Natural killer cell (primary cell): ENCODE data around the gene TTLL12. TPM values are rescaled to one million over a fixed set of nuclear protein-coding genes. Genes with fewer than 3 reads are reported as not detected.

Experiments used
- ATAC-seq, 3 donors: fragments of 150-1000 bp in 2 of 3; fragments of 200-7000 bp in 1 of 3; cut with Tn5 transposase; 1 replicate in 1 of 3; 2 replicates in 2 of 3; pipeline ENCODE4 v1.10.0; 2021; ENCODE audit warnings: mild to moderate bottlenecking in 2 of 3, moderate library complexity in 2 of 3
- DNase-seq, 2 donors: peaks; one replicate each; pipeline versions ENCODE4 v3.0.0 to v3.0.0-alpha.2; 2013 to 2021; ENCODE audit warnings: mixed read lengths in 1 of 2
- H3K27ac ChIP-seq: one replicate; pipeline ENCODE4 v1.5.1; 2013; ENCODE audit warnings: mild to moderate bottlenecking, low read length
- H3K27me3 ChIP-seq: one replicate; pipeline ENCODE4 v1.6.1; 2013; ENCODE audit warnings: low read length; ENCODE audit not compliant: control insufficient read depth, insufficient read depth
- H3K36me3 ChIP-seq: one replicate; pipeline ENCODE4 v1.6.1; 2013; ENCODE audit warnings: low read length; ENCODE audit not compliant: control insufficient read depth, insufficient read depth
- H3K4me1 ChIP-seq: one replicate; pipeline ENCODE4 v1.6.1; 2013; ENCODE audit warnings: low read length; ENCODE audit not compliant: control insufficient read depth, insufficient read depth
- H3K4me3 ChIP-seq: one replicate; pipeline ENCODE4 v1.5.1; 2013; ENCODE audit warnings: low read length
- H3K9me3 ChIP-seq: one replicate; pipeline ENCODE4 v1.6.1; 2013; ENCODE audit warnings: low read length; ENCODE audit not compliant: control insufficient read depth, insufficient read depth
- H3K27ac Mint-ChIP-seq, 2 donors: one replicate each; pipeline ENCODE4 v1.8.0; 2022; ENCODE audit warnings: mild to moderate bottlenecking in 2 of 2, mixed read lengths in 2 of 2, moderate library complexity in 1 of 2
- H3K27me3 Mint-ChIP-seq, 2 donors: one replicate each; pipeline ENCODE4 v1.8.0; 2022; ENCODE audit warnings: low read depth in 2 of 2, mixed read lengths in 2 of 2
- H3K36me3 Mint-ChIP-seq: one replicate; pipeline ENCODE4 v1.8.0; 2022; ENCODE audit warnings: mixed read lengths
- H3K4me1 Mint-ChIP-seq, 2 donors: one replicate each; pipeline ENCODE4 v1.8.0; 2022; ENCODE audit warnings: mixed read lengths in 2 of 2
- H3K4me3 Mint-ChIP-seq: one replicate; pipeline ENCODE4 v1.8.0; 2022; ENCODE audit warnings: mild to moderate bottlenecking, moderate library complexity, mixed read lengths
- H3K9me3 Mint-ChIP-seq, 2 donors: one replicate each; pipeline ENCODE4 v1.8.0; 2022; ENCODE audit warnings: mixed read lengths in 2 of 2
- WGBS: methylation state at CpG from one replicate; pipeline ENCODE4 v1.1.7; 2013; ENCODE audit warnings: missing lambda C conversion rate; ENCODE audit not compliant: insufficient coverage; 5-methylcytosine and 5-hydroxymethylcytosine counted together
- intact Hi-C: fragments of 100-400 bp; cut with micrococcal nuclease; formaldehyde crosslinking; loops from one replicate; pipeline ENCODE4 v1.14.2; 2022
- total RNA-seq, 4 donors: library from RNA; stranded (reverse); fragments of 120-200 nt in 1 of 4; gene quantifications; one replicate each; pipeline versions ENCODE4 v1.2.3 to v1.2.4, GENCODE V29; 2013 to 2022
- TF ChIP-seq, protein P1 (sequence below): fragments of 200-600 bp; IDR thresholded peaks from one replicate; pipeline ENCODE4 v1.8.0; 2022; ENCODE audit warnings: antibody characterized with exemption

TTLL12 gene
- total RNA-seq, 3 donors from 2014 or later (not counting 1 experiment from before 2014, with no cell fraction given), result 9.3 to 15.5 (median 13.7) TPM

DNA sequence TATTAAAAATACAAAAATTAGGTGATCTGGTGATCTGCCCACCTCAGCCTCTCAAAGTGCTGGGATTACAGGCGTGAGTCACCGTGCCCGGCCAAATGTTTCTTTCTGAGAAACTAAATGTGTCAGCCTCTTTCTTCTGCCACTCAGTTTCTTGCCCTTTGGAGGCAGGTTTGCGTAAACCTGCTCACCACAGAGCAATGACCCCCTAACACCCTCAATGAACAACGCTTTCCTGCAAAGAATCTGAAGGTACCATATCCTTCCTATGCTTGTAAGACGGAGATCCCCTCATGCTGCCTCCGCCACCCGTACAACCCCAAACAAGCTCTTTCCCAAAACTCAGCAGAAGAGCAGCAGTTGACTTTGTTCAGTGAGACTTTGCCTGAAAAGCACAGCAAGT is 38.7 kb upstream of the TTLL12 start:
- Histone ChIP-seq H3K9me3 (no peaks in the 10 kb centered on the region), H3K27me3 (no peaks in the 10 kb centered on the region), H3K4me3 (no peak overlapping the region), H3K4me1 (no peaks in the 10 kb centered on the region), H3K36me3 (no peaks in the 10 kb centered on the region), H3K27ac (no peak overlapping the region)
- Mint-ChIP-seq H3K27ac (no peak overlapping the region), H3K27me3 (peaks cover 7 to 15% of the 10 kb centered on the region in 2 donors), H3K36me3 (no peaks in the 10 kb centered on the region), H3K4me3 (no peak overlapping the region), H3K9me3 (no peaks in the 10 kb centered on the region), H3K4me1 (peaks cover 0 to 6% of the 10 kb centered on the region in 2 donors)
- DNase-seq (no peak), ATAC-seq (no peak)
- TF ChIP-seq, protein P1, sequence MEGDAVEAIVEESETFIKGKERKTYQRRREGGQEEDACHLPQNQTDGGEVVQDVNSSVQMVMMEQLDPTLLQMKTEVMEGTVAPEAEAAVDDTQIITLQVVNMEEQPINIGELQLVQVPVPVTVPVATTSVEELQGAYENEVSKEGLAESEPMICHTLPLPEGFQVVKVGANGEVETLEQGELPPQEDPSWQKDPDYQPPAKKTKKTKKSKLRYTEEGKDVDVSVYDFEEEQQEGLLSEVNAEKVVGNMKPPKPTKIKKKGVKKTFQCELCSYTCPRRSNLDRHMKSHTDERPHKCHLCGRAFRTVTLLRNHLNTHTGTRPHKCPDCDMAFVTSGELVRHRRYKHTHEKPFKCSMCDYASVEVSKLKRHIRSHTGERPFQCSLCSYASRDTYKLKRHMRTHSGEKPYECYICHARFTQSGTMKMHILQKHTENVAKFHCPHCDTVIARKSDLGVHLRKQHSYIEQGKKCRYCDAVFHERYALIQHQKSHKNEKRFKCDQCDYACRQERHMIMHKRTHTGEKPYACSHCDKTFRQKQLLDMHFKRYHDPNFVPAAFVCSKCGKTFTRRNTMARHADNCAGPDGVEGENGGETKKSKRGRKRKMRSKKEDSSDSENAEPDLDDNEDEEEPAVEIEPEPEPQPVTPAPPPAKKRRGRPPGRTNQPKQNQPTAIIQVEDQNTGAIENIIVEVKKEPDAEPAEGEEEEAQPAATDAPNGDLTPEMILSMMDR, result no peak
- WGBS, result 91% methylated on average over 8 of the region's 8 CpGs
- intact Hi-C loops, result no loop called here

DNA sequence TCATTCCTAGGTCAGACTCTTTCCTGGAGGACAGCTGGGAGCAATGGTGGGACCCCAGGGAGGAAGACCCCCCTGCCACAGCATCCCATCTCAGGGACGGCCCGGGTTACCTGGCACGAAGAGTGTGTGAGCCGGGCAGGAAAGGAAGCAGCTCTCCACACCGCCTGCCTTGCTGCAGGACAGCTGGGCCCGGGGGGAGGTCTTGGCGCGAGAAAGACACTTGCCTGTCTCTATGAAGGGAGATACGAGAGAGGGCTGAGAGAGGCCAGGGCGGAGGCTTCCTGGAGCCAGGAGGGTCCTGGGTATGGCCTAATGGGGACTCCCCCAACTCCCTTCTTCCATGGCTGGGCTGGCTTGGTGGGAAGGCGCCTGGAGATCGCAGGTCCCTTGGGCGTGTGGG is 36.1 kb upstream of the TTLL12 start:
- Mint-ChIP-seq H3K4me3 (no peak overlapping the region), H3K27ac (no peak overlapping the region), H3K36me3 (no peaks in the 10 kb centered on the region), H3K4me1 (peaks cover 0 to 6% of the 10 kb centered on the region in 2 donors), H3K9me3 (no peaks in the 10 kb centered on the region), H3K27me3 (peaks cover under 1 to 6% of the 10 kb centered on the region in 2 donors)
- Histone ChIP-seq H3K36me3 (no peaks in the 10 kb centered on the region), H3K4me1 (no peaks in the 10 kb centered on the region), H3K27me3 (no peaks in the 10 kb centered on the region), H3K9me3 (no peaks in the 10 kb centered on the region), H3K27ac (no peak overlapping the region), H3K4me3 (no peak overlapping the region)
- TF ChIP-seq, protein P1, result no peak
- no peak for DNase-seq
- no peak for ATAC-seq
- intact Hi-C loops, result no loop called here
- 84% methylated on average over 13 of the region's 13 CpGs for WGBS

DNA sequence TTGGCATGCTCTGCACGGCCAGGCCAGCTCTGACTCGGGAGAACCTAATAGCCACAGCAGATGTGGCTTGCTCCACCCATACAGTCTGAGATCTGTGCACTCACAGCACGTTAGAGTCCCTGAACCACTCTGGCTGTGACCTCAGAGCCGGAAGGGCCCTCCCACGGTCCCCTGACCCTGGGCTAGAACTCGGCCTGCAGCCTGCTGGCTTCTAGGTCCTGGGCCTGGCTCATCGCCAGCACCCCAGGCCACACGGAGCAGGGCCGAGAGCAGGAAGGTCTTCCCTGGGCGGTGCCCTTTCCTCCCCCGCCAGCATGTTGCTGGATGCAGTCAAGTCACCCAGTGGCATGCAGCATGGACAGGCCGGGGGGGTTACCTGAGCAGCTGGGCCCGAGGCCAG is 35.3 kb upstream of the TTLL12 start:
- intact Hi-C loops, result no loop called here
- no peaks in the 10 kb centered on the region for H3K9me3 Mint-ChIP-seq
- H3K4me1 ChIP-seq, result no peaks in the 10 kb centered on the region
- no peak overlapping the region for H3K4me3 ChIP-seq
- H3K4me1 Mint-ChIP-seq, result peaks cover 0 to 6% of the 10 kb centered on the region in 2 donors
- no peaks in the 10 kb centered on the region for H3K9me3 ChIP-seq
- no peak overlapping the region for H3K27ac Mint-ChIP-seq
- H3K36me3 ChIP-seq, result no peaks in the 10 kb centered on the region
- TF ChIP-seq, protein P1, result no peak
- no peaks in the 10 kb centered on the region for H3K36me3 Mint-ChIP-seq
- no peak overlapping the region for H3K27ac ChIP-seq
- WGBS, result 84% methylated on average over 13 of the region's 13 CpGs
- peaks cover 0 to 6% of the 10 kb centered on the region in 2 donors for H3K27me3 Mint-ChIP-seq
- H3K27me3 ChIP-seq, result no peaks in the 10 kb centered on the region
- DNase-seq, result no peak
- no peak overlapping the region for H3K4me3 Mint-ChIP-seq
- ATAC-seq, result no peak

DNA sequence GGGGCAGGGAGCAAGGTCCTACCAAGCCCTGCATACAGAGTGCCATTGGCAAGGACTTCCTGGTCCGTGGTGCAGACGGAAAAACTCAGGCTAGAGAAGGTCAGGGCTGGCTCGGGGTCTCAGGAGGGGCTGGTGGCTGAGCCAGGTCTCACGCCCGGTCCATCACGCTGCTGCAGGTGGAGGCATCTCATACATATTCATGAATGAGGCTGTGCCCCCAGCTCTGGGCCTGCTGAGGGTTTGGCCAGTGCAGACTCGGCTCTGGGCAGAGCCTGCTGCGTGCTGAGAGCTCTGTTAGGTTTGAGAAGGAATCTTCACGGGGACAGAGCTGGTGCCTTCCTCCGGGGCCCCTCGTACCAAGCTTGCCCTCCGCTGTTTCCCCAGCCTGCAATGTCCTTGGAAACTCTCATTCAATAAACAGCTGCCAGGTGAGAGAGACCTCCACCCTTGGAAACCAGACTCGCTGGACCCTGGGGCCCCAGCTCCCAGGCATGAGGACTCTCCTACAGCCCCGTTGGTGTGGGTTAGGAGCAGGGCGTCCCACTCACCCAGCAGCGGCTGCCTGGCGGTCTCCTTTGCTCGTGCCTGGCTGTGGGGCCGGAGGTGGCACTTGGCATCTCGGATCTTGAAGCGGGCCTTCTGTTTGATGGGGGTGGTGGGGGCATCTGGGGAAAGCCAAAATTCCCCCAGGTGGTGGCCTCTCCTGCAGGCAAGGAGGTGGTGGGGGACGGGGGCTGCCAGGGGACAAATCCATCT is 33.9 kb upstream of the TTLL12 start:
- Histone ChIP-seq H3K9me3 (no peaks in the 10 kb centered on the region), H3K4me3 (no peak overlapping the region), H3K36me3 (no peaks in the 10 kb centered on the region), H3K4me1 (no peaks in the 10 kb centered on the region), H3K27me3 (no peaks in the 10 kb centered on the region), H3K27ac (no peak overlapping the region)
- Mint-ChIP-seq H3K9me3 (no peaks in the 10 kb centered on the region), H3K4me3 (no peak overlapping the region), H3K27ac (no peak overlapping the region), H3K27me3 (peaks cover 0 to 2% of the 10 kb centered on the region in 2 donors), H3K4me1 (peaks cover 0 to under 1% of the 10 kb centered on the region in 2 donors), H3K36me3 (no peaks in the 10 kb centered on the region)
- TF ChIP-seq, protein P1, result no peak
- no peak for DNase-seq
- intact Hi-C loops, result no loop called here
- ATAC-seq, result no peak
- 89% methylated on average over 21 of the region's 22 CpGs for WGBS
